A549 (cell line): ENCODE data around the gene SOX5. TPM values are rescaled to one million over a fixed set of nuclear protein-coding genes. Genes with fewer than 3 reads are reported as not detected.

Experiments
- ATAC-seq, 2 experiments: fragments of 200-7000 bp in 1 of 2; fragments of >200 bp in 1 of 2; cut with Nextera tagmentation in 1 of 2; cut with Tn5 transposase in 1 of 2; 3 replicates each; pipeline versions ENCODE4 v1.8.0 to v1.9.1; 2018 to 2020; ENCODE audit warnings: mild to moderate bottlenecking in 1 of 2, moderate library complexity in 1 of 2
- CTCF ChIA-PET: fragments of 300-600 bp; sonication (Branson Sonifier 250); formaldehyde crosslinking; extraction: SDS; loops from one replicate; lab custom pipeline; 2021; ENCODE audit warnings: antibody characterized with exemption, inconsistent platforms; lab: Yijun Ruan, JAX
- POLR2A ChIA-PET: fragments of 350-600 bp; formaldehyde crosslinking; extraction: SDS; loops from one replicate; lab custom pipeline; 2021; ENCODE audit warnings: antibody characterized with exemption, inconsistent platforms; lab: Yijun Ruan, JAX
- DNase-seq, 2 experiments: peaks; one replicate each; pipeline versions ENCODE4 v3.0.0 to v3.0.0-alpha.2; 2011 to 2016; ENCODE audit warnings: low read depth in 1 of 2, low spot score in 1 of 2
- FAIRE-seq: peaks from 2 replicates; lab custom pipeline; 2011; peaks lifted over from hg19 to GRCh38; lab: Jason Lieb, UNC
- H3K27ac ChIP-seq, 2 experiments: fragments of >200 bp; sonication (Bioruptor Twin); formaldehyde crosslinking; 3 replicates each; pipeline ENCODE4 v1.5.1; 2016 to 2017
- H3K4me1 ChIP-seq: fragments of >200 bp; sonication (Bioruptor Twin); formaldehyde crosslinking; 3 replicates; pipeline ENCODE4 v1.6.1; 2016
- H3K4me2 ChIP-seq: fragments of >200 bp; sonication (Bioruptor Twin); formaldehyde crosslinking; 3 replicates; pipeline ENCODE4 v1.6.1; 2016
- H3K4me3 ChIP-seq: fragments of >200 bp; sonication (Bioruptor Twin); formaldehyde crosslinking; 3 replicates; pipeline ENCODE4 v1.5.1; 2016
- H3K9me3 ChIP-seq: fragments of >200 bp; sonication (Bioruptor Twin); formaldehyde crosslinking; 3 replicates; pipeline ENCODE4 v1.6.1; 2016
- ATOH8 ChIP-seq: fragments of 250-450 bp; sonication (Bioruptor Pico); IDR thresholded peaks from 2 replicates; pipeline ENCODE4 v1.5.0; 2020; ENCODE audit warnings: low read depth, mild to moderate bottlenecking, moderate library complexity
- CBX8 ChIP-seq: fragments of 200-600 bp; sonication (generic); IDR thresholded peaks from 2 replicates; pipeline ENCODE4 v1.6.1; 2016
- CHD2 ChIP-seq: fragments of 150-350 bp; IDR thresholded peaks from 2 replicates; pipeline ENCODE4 v1.6.1; 2014; ENCODE audit warnings: low read length; ENCODE audit not compliant: partially characterized antibody
- CTCF ChIP-seq: fragments of >200 bp; sonication (Bioruptor Twin); formaldehyde crosslinking; IDR thresholded peaks from 3 replicates; pipeline ENCODE4 v1.5.1; 2016
- EHMT2 ChIP-seq: fragments of 200-600 bp; sonication (generic); IDR thresholded peaks from 2 replicates; pipeline ENCODE4 v1.6.1; 2016; ENCODE audit warnings: antibody characterized with exemption, low read depth, mild to moderate bottlenecking, moderate library complexity
- EP300 ChIP-seq, 2 experiments: fragments of >200 bp; sonication (Bioruptor Twin); formaldehyde crosslinking; IDR thresholded peaks; 2 replicates in 1 of 2; 3 replicates in 1 of 2; pipeline ENCODE4 v1.6.1; 2016 to 2017
- FOXS1 ChIP-seq: fragments of 250-450 bp; sonication (Bioruptor Pico); IDR thresholded peaks from 2 replicates; pipeline ENCODE4 v1.5.0; 2020; ENCODE audit warnings: mild to moderate bottlenecking, moderate library complexity
- HEYL ChIP-seq: fragments of 250-450 bp; sonication (Bioruptor Pico); IDR thresholded peaks from 2 replicates; pipeline ENCODE4 v1.8.0; 2021; ENCODE audit warnings: mild to moderate bottlenecking, moderate library complexity
- HMGXB4 ChIP-seq: fragments of 250-450 bp; sonication (Bioruptor Pico); IDR thresholded peaks from 2 replicates; pipeline ENCODE4 v1.5.0; 2021; ENCODE audit warnings: mild to moderate bottlenecking, moderate library complexity, borderline replicate concordance
- HOXA7 ChIP-seq: fragments of 250-450 bp; sonication (Bioruptor Pico); IDR thresholded peaks from 2 replicates; pipeline ENCODE4 v1.5.0; 2020; ENCODE audit warnings: mild to moderate bottlenecking, moderate library complexity
- JUN ChIP-seq, 2 experiments: fragments of >200 bp; sonication (Bioruptor Twin); formaldehyde crosslinking; IDR thresholded peaks; 2 replicates in 1 of 2; 3 replicates in 1 of 2; pipeline ENCODE4 v1.6.1; 2016 to 2017
- MAX ChIP-seq: IDR thresholded peaks from 2 replicates; pipeline ENCODE4 v1.6.1; 2012
- MAZ ChIP-seq: fragments of 150-350 bp; IDR thresholded peaks from 2 replicates; pipeline ENCODE4 v1.6.1; 2014; ENCODE audit warnings: antibody characterized with exemption, low read depth, low read length, borderline replicate concordance
- MYC ChIP-seq: IDR thresholded peaks from 2 replicates; pipeline ENCODE4 v1.6.1; 2012; ENCODE audit warnings: mild to moderate bottlenecking, inconsistent platforms, low read length, improper control_type of control experiment, borderline replicate concordance
- POLR2A ChIP-seq: IDR thresholded peaks from 2 replicates; pipeline ENCODE4 v1.6.1; 2012; ENCODE audit warnings: mild to moderate bottlenecking, low read length
- POLR2AphosphoS2 ChIP-seq: conservative IDR thresholded peaks from 2 replicates; pipeline ENCODE4 v1.6.1; 2012; ENCODE audit warnings: low read length, improper control_type of control experiment, inconsistent platforms
- RARB ChIP-seq: fragments of 250-450 bp; sonication (Bioruptor Pico); IDR thresholded peaks from 2 replicates; pipeline ENCODE4 v1.8.0; 2021; ENCODE audit warnings: mild to moderate bottlenecking, moderate library complexity
- RCOR1 ChIP-seq: fragments of 150-350 bp; IDR thresholded peaks from 2 replicates; pipeline ENCODE4 v1.6.1; 2014; ENCODE audit warnings: antibody characterized with exemption, low read length, low read depth
- RFX5 ChIP-seq: fragments of 450-650 bp; IDR thresholded peaks from 2 replicates; pipeline ENCODE4 v1.7.1; 2014; ENCODE audit warnings: antibody characterized with exemption, mild to moderate bottlenecking, moderate library complexity
- RNF2 ChIP-seq: fragments of 200-600 bp; sonication (generic); IDR thresholded peaks from 2 replicates; pipeline ENCODE4 v1.6.1; 2016; ENCODE audit warnings: low read depth, mild to moderate bottlenecking, antibody characterized with exemption, moderate library complexity, borderline replicate concordance
- SREBF2 ChIP-seq: fragments of 450-650 bp; IDR thresholded peaks from 2 replicates; pipeline ENCODE4 v1.6.1; 2014; ENCODE audit warnings: mild to moderate bottlenecking, moderate library complexity
- ZC3H11A ChIP-seq: fragments of 450-650 bp; IDR thresholded peaks from 2 replicates; pipeline ENCODE4 v1.6.1; 2014; ENCODE audit warnings: antibody characterized with exemption, mild to moderate bottlenecking
- ZNF302 ChIP-seq: fragments of 250-450 bp; sonication (Bioruptor Pico); IDR thresholded peaks from 2 replicates; pipeline ENCODE4 v1.9.0; 2021; ENCODE audit warnings: inconsistent platforms, mild to moderate bottlenecking, moderate library complexity
- WGBS: methylation state at CpG from one replicate; pipeline ENCODE4 v1.1.6; 2017; ENCODE audit errors: missing lambda C conversion rate; 5-methylcytosine and 5-hydroxymethylcytosine counted together
- polyA plus RNA-seq, 4 experiments: library from polyadenylated mRNA; depleted of rRNA in 3 of 4; stranded (reverse); fragments of >200 nt; fragmentation: RNase III in 1 of 4; extraction: RNeasy Plus Mini Kit Qiagen cat#74134 plus additional on column Dnase treatment in 1 of 4; gene quantifications; 2 replicates in 3 of 4; 3 replicates in 1 of 4; pipeline ENCODE4 v1.2.3, GENCODE V29; 2011 to 2017
- TF ChIP-seq, protein P1 (sequence below): fragments of >200 bp; sonication (Bioruptor Twin); formaldehyde crosslinking; IDR thresholded peaks from 3 replicates; pipeline ENCODE4 v1.6.1; 2016
- TF ChIP-seq, protein P2 (sequence below): fragments of 450-650 bp; IDR thresholded peaks from 2 replicates; pipeline ENCODE4 v1.6.1; 2014; ENCODE audit warnings: antibody characterized with exemption
- TF ChIP-seq, protein P3 (sequence below): fragments of 150-350 bp; IDR thresholded peaks from 2 replicates; pipeline ENCODE4 v1.6.1; 2014; ENCODE audit warnings: low read depth, mild to moderate bottlenecking, low read length

Gene SOX5
- polyA plus RNA-seq, 2 of the 4 experiments (the other 2 are of a cell fraction) = not detected

DNA sequence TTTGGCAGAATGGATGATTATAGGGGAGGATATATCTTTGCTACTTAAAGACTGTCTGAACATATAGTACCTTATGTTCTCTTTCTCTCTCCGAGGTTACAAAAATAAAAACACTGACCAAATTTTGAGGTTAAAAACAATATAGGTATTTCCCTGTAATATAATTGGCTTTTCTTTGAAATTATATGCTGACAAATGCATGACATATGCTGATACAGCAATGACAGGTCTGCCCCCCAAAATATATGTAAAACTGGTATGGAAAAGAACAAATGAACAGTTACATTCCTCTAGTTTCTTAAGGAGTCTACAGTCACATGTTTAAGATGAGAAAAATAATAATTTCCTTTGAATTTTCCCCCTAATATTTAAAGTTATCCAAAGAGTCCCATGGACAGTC, 405.7 kb downstream of the SOX5 start:
- ChIA-PET POLR2A (no interaction called here), CTCF (no interaction called here)
- WGBS = 0% methylated on average over 1 of the region's 1 CpG
- FAIRE-seq (no peak), DNase-seq (no peak), ATAC-seq (no peak)
- H3K4me3 ChIP-seq = no peak overlapping the region
- H3K27ac ChIP-seq = no peak overlapping the region
- TF ChIP-seq HEYL (CRISPR knock-in tag) (no peak), RFX5 (no peak), RARB (CRISPR knock-in tag) (no peak), MAZ (no peak), EHMT2 (no peak), MAX (no peak)
- H3K4me1 ChIP-seq = no peaks in the 10 kb centered on the region
- no peaks in the 10 kb centered on the region; the same call in 2 of the 3 replicates for H3K9me3 ChIP-seq
- H3K4me2 ChIP-seq = no peak overlapping the region

- ChIA-PET CTCF (no interaction called here), POLR2A (no interaction called here)
- Histone ChIP-seq H3K27ac (no peak overlapping the region), H3K4me3 (no peak overlapping the region), H3K4me1 (no peaks in the 10 kb centered on the region), H3K4me2 (no peak overlapping the region), H3K9me3 (no peaks in the 10 kb centered on the region; the same call in 2 of the 3 replicates)
- FAIRE-seq (no peak), DNase-seq (no peak), ATAC-seq (no peak)
- TF ChIP-seq CTCF = no peak
- no peak for TF ChIP-seq ATOH8 (CRISPR knock-in tag)
- no peak for TF ChIP-seq CHD2
- no peak for TF ChIP-seq ZC3H11A
- no peak for TF ChIP-seq CBX8
- no peak for TF ChIP-seq JUN (IDR thresholded peaks at IDR 0.05)
- no peak for TF ChIP-seq MYC
- no peak for TF ChIP-seq EP300 (IDR thresholded peaks at IDR 0.05)
- TF ChIP-seq, protein P1, sequence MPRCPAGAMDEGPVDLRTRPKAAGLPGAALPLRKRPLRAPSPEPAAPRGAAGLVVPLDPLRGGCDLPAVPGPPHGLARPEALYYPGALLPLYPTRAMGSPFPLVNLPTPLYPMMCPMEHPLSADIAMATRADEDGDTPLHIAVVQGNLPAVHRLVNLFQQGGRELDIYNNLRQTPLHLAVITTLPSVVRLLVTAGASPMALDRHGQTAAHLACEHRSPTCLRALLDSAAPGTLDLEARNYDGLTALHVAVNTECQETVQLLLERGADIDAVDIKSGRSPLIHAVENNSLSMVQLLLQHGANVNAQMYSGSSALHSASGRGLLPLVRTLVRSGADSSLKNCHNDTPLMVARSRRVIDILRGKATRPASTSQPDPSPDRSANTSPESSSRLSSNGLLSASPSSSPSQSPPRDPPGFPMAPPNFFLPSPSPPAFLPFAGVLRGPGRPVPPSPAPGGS = no peak
- no peak for TF ChIP-seq ZNF302 (CRISPR knock-in tag)
- TF ChIP-seq, protein P2, sequence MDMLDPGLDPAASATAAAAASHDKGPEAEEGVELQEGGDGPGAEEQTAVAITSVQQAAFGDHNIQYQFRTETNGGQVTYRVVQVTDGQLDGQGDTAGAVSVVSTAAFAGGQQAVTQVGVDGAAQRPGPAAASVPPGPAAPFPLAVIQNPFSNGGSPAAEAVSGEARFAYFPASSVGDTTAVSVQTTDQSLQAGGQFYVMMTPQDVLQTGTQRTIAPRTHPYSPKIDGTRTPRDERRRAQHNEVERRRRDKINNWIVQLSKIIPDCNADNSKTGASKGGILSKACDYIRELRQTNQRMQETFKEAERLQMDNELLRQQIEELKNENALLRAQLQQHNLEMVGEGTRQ = no peak
- TF ChIP-seq RNF2 = no peak
- TF ChIP-seq POLR2A = no peak
- no peak for TF ChIP-seq HMGXB4 (CRISPR knock-in tag)
- TF ChIP-seq, protein P3, sequence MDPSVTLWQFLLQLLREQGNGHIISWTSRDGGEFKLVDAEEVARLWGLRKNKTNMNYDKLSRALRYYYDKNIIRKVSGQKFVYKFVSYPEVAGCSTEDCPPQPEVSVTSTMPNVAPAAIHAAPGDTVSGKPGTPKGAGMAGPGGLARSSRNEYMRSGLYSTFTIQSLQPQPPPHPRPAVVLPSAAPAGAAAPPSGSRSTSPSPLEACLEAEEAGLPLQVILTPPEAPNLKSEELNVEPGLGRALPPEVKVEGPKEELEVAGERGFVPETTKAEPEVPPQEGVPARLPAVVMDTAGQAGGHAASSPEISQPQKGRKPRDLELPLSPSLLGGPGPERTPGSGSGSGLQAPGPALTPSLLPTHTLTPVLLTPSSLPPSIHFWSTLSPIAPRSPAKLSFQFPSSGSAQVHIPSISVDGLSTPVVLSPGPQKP = no peak
- no peak for TF ChIP-seq HOXA7
- TF ChIP-seq SREBF2 = no peak
- TF ChIP-seq RCOR1 = no peak
- TF ChIP-seq FOXS1 (CRISPR knock-in tag) = no peak
- TF ChIP-seq POLR2AphosphoS2 = no peak
- WGBS = 56% methylated on average over 3 of the region's 3 CpGs
These were observed 407.3 kb downstream of the SOX5 start for GRCh38 chr12:23542187-23542586.
